ENCODE data around the gene CSNK1A1.

- no peak for TF ChIP-seq CTCF (IDR thresholded peaks at IDR 0.05)
- no peak for TF ChIP-seq POLR2AphosphoS5 (IDR thresholded peaks at IDR 0.05)
- TF ChIP-seq EP300 (IDR thresholded peaks at IDR 0.05): no peak
- no peak for TF ChIP-seq POLR2A (IDR thresholded peaks at IDR 0.05)
These were observed 103.6 kb downstream of the CSNK1A1 start for GRCh38 chr5:149447373-149448367.
